ENCODE measurements around the gene FOXN1. TPM values are rescaled to one million over a fixed set of nuclear protein-coding genes. Genes with fewer than 3 reads are reported as not detected.
"Not testable (repeated sequence)": the region's sequence is repeated elsewhere in the genome, so short reads cannot be mapped to it uniquely, and the experiment has no call there.

The FOXN1 gene
- polyA plus RNA-seq, 2 of the 4 experiments (the other 2 are of a cell fraction), result not detected

DNA sequence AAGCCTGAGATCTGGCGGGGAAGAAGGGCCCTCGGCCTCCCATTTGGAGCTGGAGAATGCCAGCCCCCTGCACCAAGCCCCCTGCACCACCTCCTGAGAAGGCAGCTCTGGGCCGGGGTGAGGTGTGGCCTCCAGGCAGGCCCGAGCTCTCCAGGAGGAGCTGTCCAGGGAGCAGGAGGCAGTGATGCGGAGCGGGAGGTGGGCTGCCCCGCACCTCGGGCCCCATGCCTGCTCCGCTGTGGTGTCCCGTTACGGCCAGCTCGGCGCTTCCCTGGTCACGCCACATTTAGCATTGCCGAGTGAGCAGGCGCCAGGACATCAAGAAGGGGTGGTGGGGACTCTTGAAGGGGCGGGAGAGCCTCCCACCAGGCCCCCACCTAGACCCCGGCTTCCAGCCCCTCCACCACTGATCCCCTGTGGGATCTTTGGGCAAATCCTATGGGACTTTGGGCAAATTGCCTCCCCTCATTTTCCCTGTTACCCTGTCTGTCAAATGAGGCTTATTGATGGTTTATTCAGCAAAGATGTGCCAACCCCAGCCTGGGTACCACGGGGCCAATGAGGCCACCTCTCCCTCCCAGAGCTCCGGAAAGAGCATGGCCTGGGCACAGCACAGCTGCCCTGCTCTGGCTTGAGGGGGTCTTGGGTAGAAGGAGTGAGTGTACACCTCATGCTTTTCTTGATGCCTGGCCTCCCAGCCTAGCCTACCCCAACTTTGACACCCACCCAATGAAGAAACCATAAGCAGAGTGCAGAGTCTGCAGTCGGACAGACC lies 15.3 kb downstream of the FOXN1 start:
- no peak for FAIRE-seq
- ChIA-PET CTCF (interaction anchor here (0.7 to 3.2 kb wide), 11 partner anchors 11 to 140 kb away, joined by 3 to 11 read pairs (median 3); partner anchors contain the start of genes SDF2 and SUPT6H), POLR2A (no interaction called here)
- ATAC-seq, result no peak
- Histone ChIP-seq H3K27ac (no peak overlapping the region), H3K4me2 (no peak overlapping the region), H3K9me3 (no peaks in the 10 kb centered on the region; the same call in 2 of the 3 replicates), H3K4me3 (no peak overlapping the region), H3K4me1 (peaks cover 20% of the 10 kb centered on the region)
- 73% methylated on average over 21 of the region's 21 CpGs for WGBS (ENCODE audit: missing lambda C conversion rate)
- no peak for DNase-seq (ENCODE audit: low read depth in 1 of 2, low spot score in 1 of 2)
- TF ChIP-seq SREBF2 (IDR thresholded peaks at IDR 0.05), result no peak
- TF ChIP-seq EP300 (IDR thresholded peaks at IDR 0.05), result no peak
- TF ChIP-seq NR3C1 (IDR thresholded peaks at IDR 0.05), result no peak
- TF ChIP-seq NFE2L2 (conservative IDR thresholded peaks at IDR 0.05; ENCODE audit: low read length), result no peak
- TF ChIP-seq MAFK (IDR thresholded peaks at IDR 0.05; ENCODE audit: partially characterized antibody), result no peak
- no peak for TF ChIP-seq CEBPB (IDR thresholded peaks at IDR 0.05)
- TF ChIP-seq RNF2 (IDR thresholded peaks at IDR 0.05; ENCODE audit: borderline replicate concordance, low read depth), result no peak
- TF ChIP-seq, protein P1, sequence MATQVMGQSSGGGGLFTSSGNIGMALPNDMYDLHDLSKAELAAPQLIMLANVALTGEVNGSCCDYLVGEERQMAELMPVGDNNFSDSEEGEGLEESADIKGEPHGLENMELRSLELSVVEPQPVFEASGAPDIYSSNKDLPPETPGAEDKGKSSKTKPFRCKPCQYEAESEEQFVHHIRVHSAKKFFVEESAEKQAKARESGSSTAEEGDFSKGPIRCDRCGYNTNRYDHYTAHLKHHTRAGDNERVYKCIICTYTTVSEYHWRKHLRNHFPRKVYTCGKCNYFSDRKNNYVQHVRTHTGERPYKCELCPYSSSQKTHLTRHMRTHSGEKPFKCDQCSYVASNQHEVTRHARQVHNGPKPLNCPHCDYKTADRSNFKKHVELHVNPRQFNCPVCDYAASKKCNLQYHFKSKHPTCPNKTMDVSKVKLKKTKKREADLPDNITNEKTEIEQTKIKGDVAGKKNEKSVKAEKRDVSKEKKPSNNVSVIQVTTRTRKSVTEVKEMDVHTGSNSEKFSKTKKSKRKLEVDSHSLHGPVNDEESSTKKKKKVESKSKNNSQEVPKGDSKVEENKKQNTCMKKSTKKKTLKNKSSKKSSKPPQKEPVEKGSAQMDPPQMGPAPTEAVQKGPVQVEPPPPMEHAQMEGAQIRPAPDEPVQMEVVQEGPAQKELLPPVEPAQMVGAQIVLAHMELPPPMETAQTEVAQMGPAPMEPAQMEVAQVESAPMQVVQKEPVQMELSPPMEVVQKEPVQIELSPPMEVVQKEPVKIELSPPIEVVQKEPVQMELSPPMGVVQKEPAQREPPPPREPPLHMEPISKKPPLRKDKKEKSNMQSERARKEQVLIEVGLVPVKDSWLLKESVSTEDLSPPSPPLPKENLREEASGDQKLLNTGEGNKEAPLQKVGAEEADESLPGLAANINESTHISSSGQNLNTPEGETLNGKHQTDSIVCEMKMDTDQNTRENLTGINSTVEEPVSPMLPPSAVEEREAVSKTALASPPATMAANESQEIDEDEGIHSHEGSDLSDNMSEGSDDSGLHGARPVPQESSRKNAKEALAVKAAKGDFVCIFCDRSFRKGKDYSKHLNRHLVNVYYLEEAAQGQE (IDR thresholded peaks at IDR 0.05), result no peak
- TF ChIP-seq TP53 (CRISPR knock-in tag; IDR thresholded peaks at IDR 0.05), result no peak
- TF ChIP-seq RCOR1 (IDR thresholded peaks at IDR 0.05; ENCODE audit: low read depth, low read length), result no peak

DNA sequence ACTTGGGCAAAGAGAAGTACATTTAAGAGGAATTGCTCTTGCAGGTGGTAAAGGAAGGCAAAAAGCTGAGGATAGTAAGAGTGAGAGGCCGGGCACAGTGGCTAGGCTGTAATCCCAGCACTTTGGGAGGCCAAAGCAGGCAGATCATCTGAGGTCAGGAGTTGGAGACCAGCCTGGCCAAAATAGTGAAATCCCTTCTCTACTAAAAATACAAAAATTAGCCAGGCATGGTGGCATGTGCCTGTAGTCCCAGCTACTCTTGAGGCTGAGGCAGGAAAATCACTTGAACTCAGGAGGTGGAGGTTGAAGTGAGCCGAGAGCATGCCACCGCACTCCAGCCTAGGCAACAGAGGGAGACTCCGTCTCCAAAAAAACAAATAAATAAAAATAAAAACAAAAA lies 16.1 kb downstream of the FOXN1 start:
- H3K4me3 ChIP-seq; H3K27ac ChIP-seq; H3K4me2 ChIP-seq; H3K9me3 ChIP-seq; ATAC-seq; FAIRE-seq; POLR2A ChIA-PET; DNase-seq (ENCODE audit: low read depth in 1 of 2, low spot score in 1 of 2): not testable (repeated sequence)
- 80% methylated on average over 4 of the region's 4 CpGs for WGBS (ENCODE audit: missing lambda C conversion rate)
- CTCF ChIA-PET, result interaction anchor here (1.3 to 3.2 kb wide), 2 partner anchors 18 to 25 kb away, joined by 3 to 11 read pairs; no protein-coding TSS in a partner anchor
- H3K4me1 ChIP-seq, result peaks cover 20% of the 10 kb centered on the region

DNA sequence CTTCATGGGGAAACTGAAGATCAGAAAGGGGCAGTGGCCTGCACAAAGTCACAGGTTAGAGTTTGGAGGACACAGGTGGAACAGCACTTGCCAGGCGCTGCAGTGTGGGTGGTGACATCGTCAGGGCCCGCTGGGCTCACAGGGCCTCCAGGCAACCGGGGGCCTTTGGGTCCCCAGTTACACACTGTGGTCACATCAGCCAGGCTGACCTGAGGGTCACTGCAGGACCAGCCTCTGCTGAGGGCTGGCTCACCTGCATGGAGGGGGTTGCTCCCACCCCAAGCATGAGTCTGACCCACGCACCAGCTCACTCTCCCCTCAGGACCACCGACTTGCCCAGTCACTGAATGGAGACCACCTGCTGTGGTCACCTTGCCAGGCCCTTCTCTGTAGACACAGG lies 17.0 kb downstream of the FOXN1 start:
- no peak for ATAC-seq

More for the DNA sequence above, 17.0 kb downstream of the FOXN1 start:
- DNase-seq (ENCODE audit: low read depth in 1 of 2, low spot score in 1 of 2) (no peak), FAIRE-seq (no peak)
- no peak overlapping the region for H3K27ac ChIP-seq
- no peak for TF ChIP-seq ESRRA (IDR thresholded peaks at IDR 0.05; ENCODE audit: borderline replicate concordance, low read length)
- TF ChIP-seq KDM1A (IDR thresholded peaks at IDR 0.05; ENCODE audit: low read depth), result no peak
- no peak for TF ChIP-seq CHD2 (IDR thresholded peaks at IDR 0.05; ENCODE audit: low read length, partially characterized antibody)
- TF ChIP-seq, protein P2, sequence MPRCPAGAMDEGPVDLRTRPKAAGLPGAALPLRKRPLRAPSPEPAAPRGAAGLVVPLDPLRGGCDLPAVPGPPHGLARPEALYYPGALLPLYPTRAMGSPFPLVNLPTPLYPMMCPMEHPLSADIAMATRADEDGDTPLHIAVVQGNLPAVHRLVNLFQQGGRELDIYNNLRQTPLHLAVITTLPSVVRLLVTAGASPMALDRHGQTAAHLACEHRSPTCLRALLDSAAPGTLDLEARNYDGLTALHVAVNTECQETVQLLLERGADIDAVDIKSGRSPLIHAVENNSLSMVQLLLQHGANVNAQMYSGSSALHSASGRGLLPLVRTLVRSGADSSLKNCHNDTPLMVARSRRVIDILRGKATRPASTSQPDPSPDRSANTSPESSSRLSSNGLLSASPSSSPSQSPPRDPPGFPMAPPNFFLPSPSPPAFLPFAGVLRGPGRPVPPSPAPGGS (IDR thresholded peaks at IDR 0.05), result no peak
- TF ChIP-seq NR3C1 (IDR thresholded peaks at IDR 0.05), result no peak
- TF ChIP-seq, protein P3, sequence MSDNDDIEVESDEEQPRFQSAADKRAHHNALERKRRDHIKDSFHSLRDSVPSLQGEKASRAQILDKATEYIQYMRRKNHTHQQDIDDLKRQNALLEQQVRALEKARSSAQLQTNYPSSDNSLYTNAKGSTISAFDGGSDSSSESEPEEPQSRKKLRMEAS (IDR thresholded peaks at IDR 0.05), result no peak
- no peak for TF ChIP-seq BHLHE40 (IDR thresholded peaks at IDR 0.05; ENCODE audit: low read depth, low read length)
- TF ChIP-seq, protein P1 (IDR thresholded peaks at IDR 0.05), result no peak
- TF ChIP-seq, protein P4, sequence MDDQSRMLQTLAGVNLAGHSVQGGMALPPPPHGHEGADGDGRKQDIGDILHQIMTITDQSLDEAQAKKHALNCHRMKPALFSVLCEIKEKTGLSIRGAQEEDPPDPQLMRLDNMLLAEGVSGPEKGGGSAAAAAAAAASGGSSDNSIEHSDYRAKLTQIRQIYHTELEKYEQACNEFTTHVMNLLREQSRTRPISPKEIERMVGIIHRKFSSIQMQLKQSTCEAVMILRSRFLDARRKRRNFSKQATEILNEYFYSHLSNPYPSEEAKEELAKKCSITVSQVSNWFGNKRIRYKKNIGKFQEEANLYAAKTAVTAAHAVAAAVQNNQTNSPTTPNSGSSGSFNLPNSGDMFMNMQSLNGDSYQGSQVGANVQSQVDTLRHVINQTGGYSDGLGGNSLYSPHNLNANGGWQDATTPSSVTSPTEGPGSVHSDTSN (IDR thresholded peaks at IDR 0.05), result no peak
- no peak for TF ChIP-seq CBX8 (IDR thresholded peaks at IDR 0.05)
- TF ChIP-seq ZNF302 (CRISPR knock-in tag; IDR thresholded peaks at IDR 0.05), result no peak
- TF ChIP-seq POLR2A (IDR thresholded peaks at IDR 0.05; ENCODE audit: low read length), result no peak
- TF ChIP-seq, protein P5, sequence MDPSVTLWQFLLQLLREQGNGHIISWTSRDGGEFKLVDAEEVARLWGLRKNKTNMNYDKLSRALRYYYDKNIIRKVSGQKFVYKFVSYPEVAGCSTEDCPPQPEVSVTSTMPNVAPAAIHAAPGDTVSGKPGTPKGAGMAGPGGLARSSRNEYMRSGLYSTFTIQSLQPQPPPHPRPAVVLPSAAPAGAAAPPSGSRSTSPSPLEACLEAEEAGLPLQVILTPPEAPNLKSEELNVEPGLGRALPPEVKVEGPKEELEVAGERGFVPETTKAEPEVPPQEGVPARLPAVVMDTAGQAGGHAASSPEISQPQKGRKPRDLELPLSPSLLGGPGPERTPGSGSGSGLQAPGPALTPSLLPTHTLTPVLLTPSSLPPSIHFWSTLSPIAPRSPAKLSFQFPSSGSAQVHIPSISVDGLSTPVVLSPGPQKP (IDR thresholded peaks at IDR 0.05; ENCODE audit: low read depth, low read length), result no peak
- no peak for TF ChIP-seq CBX2 (IDR thresholded peaks at IDR 0.05; ENCODE audit: borderline replicate concordance, low read depth)
- TF ChIP-seq ZFP36 (IDR thresholded peaks at IDR 0.05; ENCODE audit: borderline replicate concordance, partially characterized antibody), result no peak
- H3K4me3 ChIP-seq, result no peak overlapping the region
- ChIA-PET POLR2A (no interaction called here), CTCF (interaction anchor here (0.6 kb wide), 1 partner anchor 28 kb away, joined by 3 read pairs; no protein-coding TSS in a partner anchor)
- H3K4me2 ChIP-seq, result no peak overlapping the region
- no peaks in the 10 kb centered on the region for H3K9me3 ChIP-seq
- H3K4me1 ChIP-seq, result peaks cover 26% of the 10 kb centered on the region
- 64% methylated on average over 6 of the region's 6 CpGs for WGBS (ENCODE audit: missing lambda C conversion rate)

Data from A549 (cell line).